GM12878 (cell line): ENCODE data around the gene FMOD. TPM values are rescaled to one million over a fixed set of nuclear protein-coding genes. Genes with fewer than 3 reads are reported as not detected.

Experiments
- ATAC-seq: fragments of 200-7000 bp; cut with Tn5 transposase; 3 replicates; pipeline ENCODE4 v1.9.1; 2020; ENCODE audit warnings: mild to moderate bottlenecking, moderate library complexity
- BruUV-seq: library from RNA; stranded (reverse); fragments of 400-500 nt; replicated peaks from 2 replicates; lab custom pipeline; 2021; lab: Mats Ljungman, UMichigan
- CTCF ChIA-PET: fragments of 300-600 bp; sonication (Branson Sonifier 250); formaldehyde crosslinking; extraction: SDS; loops from one replicate; lab custom pipeline; 2021; ENCODE audit warnings: inconsistent platforms; lab: Yijun Ruan, JAX
- POLR2A ChIA-PET: fragments of 350-600 bp; formaldehyde crosslinking; extraction: SDS; loops from one replicate; lab custom pipeline; 2021; ENCODE audit warnings: inconsistent platforms; lab: Charles Lee
- RAD21 ChIA-PET: fragments of 300-600 bp; sonication (Branson Sonifier 250); formaldehyde crosslinking; loops from one replicate; lab custom pipeline; 2023; ENCODE audit warnings: antibody characterized with exemption; ENCODE audit not compliant: unreplicated experiment; lab: Charles Lee
- SMC1A ChIA-PET: fragments of 300-600 bp; sonication (Branson Sonifier 250); formaldehyde crosslinking; loops from one replicate; lab custom pipeline; 2023; ENCODE audit not compliant: unreplicated experiment, uncharacterized antibody; lab: Charles Lee
- DNase-seq: peaks from one replicate; pipeline ENCODE4 v3.0.0-alpha.2; 2011; ENCODE audit warnings: low read depth, low spot score
- FAIRE-seq: peaks from 3 replicates; lab custom pipeline; 2011; peaks lifted over from hg19 to GRCh38; lab: Jason Lieb, UNC
- H2AFZ ChIP-seq: 2 replicates; pipeline ENCODE4 v1.6.0; 2011; ENCODE audit warnings: low read depth, low read length, control low read depth; ENCODE audit not compliant: control insufficient read depth
- H3K27ac ChIP-seq: 2 replicates; pipeline ENCODE4 v1.5.1; 2011; ENCODE audit warnings: control low read depth; ENCODE audit not compliant: control insufficient read depth, insufficient read depth
- H3K27me3 ChIP-seq, 2 experiments: replicated peaks in 1 of 2; 2 replicates each; pipeline versions ENCODE4 v1.6.0 to v1.6.1; 2011; ENCODE audit warnings: low read length in 1 of 2; ENCODE audit not compliant: control insufficient read depth in 2 of 2, insufficient read depth in 2 of 2
- H3K36me3 ChIP-seq, 2 experiments: 2 replicates each; pipeline ENCODE4 v1.5.1; 2011; ENCODE audit warnings: low read length in 1 of 2; ENCODE audit not compliant: control insufficient read depth in 2 of 2, insufficient read depth in 2 of 2
- H3K4me1 ChIP-seq: 2 replicates; pipeline ENCODE4 v1.6.1; 2011; ENCODE audit warnings: mild to moderate bottlenecking, low read length, moderate library complexity, mixed read lengths; ENCODE audit not compliant: control insufficient read depth, insufficient read depth
- H3K4me2 ChIP-seq: 2 replicates; pipeline ENCODE4 v1.6.0; 2011; ENCODE audit warnings: control low read depth; ENCODE audit not compliant: control insufficient read depth, insufficient read depth
- H3K4me3 ChIP-seq: fragments of 200-600 bp; sonication (generic); 2 replicates; pipeline ENCODE4 v1.5.1; 2016
- H3K79me2 ChIP-seq: 2 replicates; pipeline ENCODE4 v1.6.0; 2011; ENCODE audit warnings: low read length; ENCODE audit not compliant: control insufficient read depth, insufficient read depth
- H3K9ac ChIP-seq: 2 replicates; pipeline ENCODE4 v1.8.0; 2011; ENCODE audit warnings: low read length, control low read depth, mixed read lengths; ENCODE audit not compliant: control insufficient read depth, insufficient read depth
- H3K9me3 ChIP-seq: replicated peaks from 3 replicates; pipeline ENCODE4 v1.5.1; 2011; ENCODE audit warnings: mild to moderate bottlenecking, low read length; ENCODE audit not compliant: control insufficient read depth, insufficient read depth
- H4K20me1 ChIP-seq: 2 replicates; pipeline ENCODE4 v1.6.0; 2011; ENCODE audit not compliant: control insufficient read depth, insufficient read depth
- BACH1 ChIP-seq: fragments of 450-650 bp; IDR thresholded peaks from 2 replicates; pipeline ENCODE4 v1.6.1; 2017; ENCODE audit warnings: mild to moderate bottlenecking, borderline replicate concordance
- CBX3 ChIP-seq: fragments of 200-600 bp; sonication (generic); IDR thresholded peaks from 2 replicates; pipeline ENCODE4 v1.6.1; 2016; ENCODE audit warnings: low read depth, borderline replicate concordance
- CHD2 ChIP-seq: IDR thresholded peaks from 2 replicates; pipeline ENCODE4 v1.6.1; 2011; ENCODE audit warnings: low read depth, low read length, improper control_type of control experiment, borderline replicate concordance
- EZH2 ChIP-seq: IDR thresholded peaks from 2 replicates; pipeline ENCODE4 v1.6.1; 2012; ENCODE audit warnings: low read depth, mild to moderate bottlenecking, control low read depth, inconsistent platforms, low read length, borderline replicate concordance; ENCODE audit not compliant: control insufficient read depth
- HDAC6 ChIP-seq: fragments of 200-600 bp; sonication (generic); IDR thresholded peaks from one replicate; pipeline ENCODE4 v1.8.0; 2017; ENCODE audit warnings: antibody characterized with exemption; ENCODE audit not compliant: unreplicated experiment
- JUNB ChIP-seq: IDR thresholded peaks from 2 replicates; pipeline ENCODE4 v1.6.1; 2016; ENCODE audit warnings: antibody characterized with exemption, mild to moderate bottlenecking
- KLF5 ChIP-seq: fragments of 450-650 bp; IDR thresholded peaks from 2 replicates; pipeline ENCODE4 v1.6.1; 2014; ENCODE audit warnings: mild to moderate bottlenecking; ENCODE audit not compliant: partially characterized antibody
- MYC ChIP-seq: IDR thresholded peaks from 2 replicates; pipeline ENCODE4 v1.6.1; 2011; ENCODE audit warnings: mild to moderate bottlenecking, low read length, moderate library complexity, inconsistent platforms; ENCODE audit not compliant: insufficient read depth, insufficient replicate concordance, insufficient read length, severe bottlenecking
- NFYA ChIP-seq: IDR thresholded peaks from 2 replicates; pipeline ENCODE4 v1.6.1; 2011; ENCODE audit warnings: low read depth, mild to moderate bottlenecking, low read length, improper control_type of control experiment, borderline replicate concordance
- NRF1 ChIP-seq: conservative IDR thresholded peaks from 2 replicates; pipeline ENCODE4 v1.6.1; 2011; ENCODE audit warnings: mild to moderate bottlenecking, low read depth, low read length, improper control_type of control experiment
- RBBP5 ChIP-seq: fragments of 200-600 bp; sonication (generic); conservative IDR thresholded peaks from 2 replicates; pipeline ENCODE4 v1.6.1; 2016
- RELB ChIP-seq: fragments of 450-650 bp; IDR thresholded peaks from 2 replicates; pipeline ENCODE4 v1.6.1; 2017; ENCODE audit warnings: low read depth, mild to moderate bottlenecking, moderate library complexity
- TCF7 ChIP-seq: IDR thresholded peaks from 2 replicates; pipeline ENCODE4 v1.6.1; 2014; ENCODE audit warnings: antibody characterized with exemption, borderline replicate concordance
- USF2 ChIP-seq: IDR thresholded peaks from 2 replicates; pipeline ENCODE4 v1.6.1; 2011; ENCODE audit warnings: low read depth, low read length, improper control_type of control experiment, borderline replicate concordance
- ZBTB11 ChIP-seq: fragments of 450-650 bp; formaldehyde crosslinking; IDR thresholded peaks from 2 replicates; pipeline ENCODE4 v1.5.0; 2022; ENCODE audit warnings: mild to moderate bottlenecking, missing genetic modification characterization
- ZNF622 ChIP-seq: fragments of 450-650 bp; IDR thresholded peaks from 2 replicates; pipeline ENCODE4 v1.6.1; 2017; ENCODE audit warnings: mild to moderate bottlenecking, inconsistent platforms
- WGBS: methylation state at CpG from one replicate; pipeline ENCODE4 v1.1.6; 2016; ENCODE audit warnings: low lambda C conversion rate; ENCODE audit not compliant: insufficient replicate concordance, insufficient coverage; ENCODE audit errors: missing lambda C conversion rate; 5-methylcytosine and 5-hydroxymethylcytosine counted together
- in situ Hi-C: fragments of 300-500 bp; cut with MboI; formaldehyde crosslinking; loops from 9 replicates; pipeline ENCODE4 v1.14.3; 2018; ENCODE audit warnings: mixed read lengths
- intact Hi-C: fragments of 100-400 bp; cut with micrococcal nuclease; formaldehyde crosslinking; loops from one replicate; pipeline ENCODE4 v1.14.2; 2022; ENCODE audit not compliant: unreplicated experiment
- polyA plus RNA-seq, 11 experiments: library from polyadenylated mRNA; depleted of rRNA in 4 of 11; unstranded in 6 of 11; stranded (reverse) in 5 of 11; fragments of >200 nt; fragmentation: Nextera tagmentation in 4 of 11; fragmentation: Illumina TruSeq in 1 of 11; extraction: Ambion mirVana in 4 of 11; extraction: Trizol in 1 of 11; gene quantifications; 1 replicate in 1 of 11; 2 replicates in 10 of 11; pipeline versions ENCODE4 v1.2.1 to v1.2.3, GENCODE V29; 2011 to 2016; ENCODE audit warnings: inconsistent platforms in 2 of 11, missing spikeins in 2 of 11, low read depth in 1 of 11
- total RNA-seq, 4 experiments: library from RNA; depleted of rRNA in 3 of 4; stranded (reverse); fragments of >200 nt in 3 of 4; fragmentation: Illumina TruSeq in 1 of 4; extraction: Trizol in 1 of 4; gene quantifications; 2 replicates each; pipeline versions ENCODE4 v1.2.1 to v1.2.3, GENCODE V29; 2013 to 2021

FMOD gene
- total and polyA plus RNA-seq, 10 of the 15 experiments (the other 5 are each of a cell fraction or from before 2014, with no cell fraction given) = 0.03 to 0.26 (median 0.11) TPM; not detected in 7

- TF ChIP-seq EZH2 = no peak
Measured at GRCh38 chr1:203336097-203336496, 14.8 kb downstream of the FMOD start (continued).

GRCh38 chr1:203335503-203335902 lies 15.4 kb downstream of the FMOD start:
- Histone ChIP-seq H3K4me2 (no peak overlapping the region), H4K20me1 (no peaks in the 10 kb centered on the region), H3K27me3 (no peaks in the 10 kb centered on the region), H3K9me3 (no peaks in the 10 kb centered on the region), H3K27ac (no peak overlapping the region), H3K4me3 (no peak overlapping the region), H3K9ac (no peak overlapping the region), H3K79me2 (no peaks in the 10 kb centered on the region), H2AFZ (no peak overlapping the region), H3K36me3 (no peaks in the 10 kb centered on the region), H3K4me1 (no peaks in the 10 kb centered on the region)
- WGBS = 93% methylated on average over 4 of the region's 4 CpGs
- ChIA-PET SMC1A (interaction anchor here (0.6 to 15.1 kb wide), 16 partner anchors 9 to 275 kb away, joined by 3 to 508 read pairs (median 6); partner anchors contain the start of gene BTG2), RAD21 (interaction anchor here (0.8 to 15.9 kb wide), 13 partner anchors 10 to 152 kb away, joined by 3 to 501 read pairs (median 5); partner anchors contain the start of gene BTG2), CTCF (interaction anchor here (0.9 to 20.4 kb wide), 14 partner anchors 9 to 152 kb away, joined by 3 to 854 read pairs (median 21); partner anchors contain the start of gene BTG2), POLR2A (interaction anchor here (1.1 to 7.2 kb wide), 7 partner anchors 15 to 68 kb away, joined by 3 to 48 read pairs (median 8); partner anchors contain the start of gene BTG2)
- DNase-seq = no peak
- FAIRE-seq = no peak
- no TSS peak for BruUV-seq
- in situ Hi-C loops = loop anchor here (5.0 kb wide), 1 partner anchor 63 kb away; no protein-coding TSS in a partner anchor
- ATAC-seq = no peak
- intact Hi-C loops = loop anchor here (10.0 kb wide), 1 partner anchor 301 kb away; no protein-coding TSS in a partner anchor
- TF ChIP-seq HDAC6 = no peak
- no peak for TF ChIP-seq NFYA
- TF ChIP-seq KLF5 = no peak
- no peak for TF ChIP-seq RBBP5
- TF ChIP-seq MYC = no peak
- TF ChIP-seq ZBTB11 (CRISPR knock-in tag) = no peak
- no peak for TF ChIP-seq JUNB
- no peak for TF ChIP-seq TCF7
- no peak for TF ChIP-seq CHD2
- TF ChIP-seq RELB = no peak
- TF ChIP-seq ZNF622 = no peak
- TF ChIP-seq BACH1 = no peak
- TF ChIP-seq NRF1 = no peak
- no peak for TF ChIP-seq CBX3
- no peak for TF ChIP-seq USF2
